Measurements from ENCODE around the gene CYP1A1. TPM values are rescaled to one million over a fixed set of nuclear protein-coding genes. Genes with fewer than 3 reads are reported as not detected.
A peak's percentile ranks its signal among the peaks of the same experiment; 100 is the strongest.

Gene CYP1A1
- total and polyA plus RNA-seq, 9 of the 15 experiments (the other 6 are each of a cell fraction or from before 2014, with no cell fraction given), result 0.04 to 0.13 (median 0.05) TPM; not detected in 5

- no peaks in the 10 kb centered on the region; the same call in 1 of the 2 replicates for H4K20me1 ChIP-seq (replicated peaks; ENCODE audit: control insufficient read depth, insufficient read depth, low read length)
- 7% methylated on average over 14 of the region's 14 CpGs for WGBS (ENCODE audit: insufficient coverage, low coverage, missing lambda C conversion rate)
- no peaks in the 10 kb centered on the region for H3K36me3 ChIP-seq (ENCODE audit: control insufficient read depth, insufficient read depth, low read length)
- no peaks in the 10 kb centered on the region for H3K79me2 ChIP-seq (ENCODE audit: control insufficient read depth, insufficient read depth, low read length)
- FAIRE-seq (no peak), DNase-seq (ENCODE audit: extremely low read depth in 1 of 4, low spot score in 3 of 4) (no peak), ATAC-seq (no peak)
- no peaks in the 10 kb centered on the region for H3K9me1 ChIP-seq (ENCODE audit: control insufficient read depth, insufficient read depth, low read length)
- in situ Hi-C loops (cut with MboI), result loop anchor here (5.0 kb wide), 2 partner anchors 130 to 390 kb away; no protein-coding TSS in a partner anchor
- ChIA-PET POLR2A (interaction anchor here (0.8 to 2.2 kb wide), 5 partner anchors 8 to 132 kb away, joined by 3 to 7 read pairs (median 4); no protein-coding TSS in a partner anchor), CTCF (ENCODE audit: low intra/inter-chr PET ratio) (interaction anchor here (0.6 to 6.1 kb wide), 3 partner anchors 78 to 394 kb away, joined by 4 to 51 read pairs (median 32); no protein-coding TSS in a partner anchor)
- H3K9ac ChIP-seq (ENCODE audit: insufficient read depth in 1 of 2, low read depth in 2 of 2, low read length in 2 of 2), result peak overlapping the region in 1 of 2 experiments; percentile 17; a peak in 2 of 4 replicates
- no peak overlapping the region for H3K4me3 ChIP-seq
- no peaks in the 10 kb centered on the region for H3K9me3 ChIP-seq (replicated peaks; ENCODE audit: control insufficient read depth, insufficient read depth, low read depth, low read length)
- TF ChIP-seq SP1 (CRISPR knock-in tag; IDR thresholded peaks at IDR 0.05), result no peak
- 0 out of 2 replicates have a peak, but pooled peaks have one; percentile 11 for TF ChIP-seq BCOR (IDR thresholded peaks at IDR 0.05)
- TF ChIP-seq RBM25 (IDR thresholded peaks at IDR 0.05; ENCODE audit: low read depth, low read length, severe bottlenecking), result peak; percentile 72
- peaks cover 9 to 41% of the 10 kb centered on the region in 2 experiments; a peak in 3 of 5 replicates for H3K27me3 ChIP-seq (ENCODE audit: control insufficient read depth in 2 of 2, insufficient read depth in 2 of 2, low read length in 2 of 2)
- no peak overlapping the region for H3K27ac ChIP-seq (ENCODE audit: extremely low read depth, low read depth, low read length)
- no peak overlapping the region for H3K4me2 ChIP-seq (ENCODE audit: insufficient read depth, low read length)
- intact Hi-C loops (cut with micrococcal nuclease), result loop anchor here (2.0 kb wide), 1 partner anchor 393 kb away; no protein-coding TSS in a partner anchor
- no peak overlapping the region for H2AFZ ChIP-seq (ENCODE audit: low read depth, low read length)
- H3K4me1 ChIP-seq (replicated peaks in 1 of 2; ENCODE audit: control insufficient read depth in 2 of 2, insufficient read depth in 2 of 2, low read length in 2 of 2), result peaks cover 0 to 18% of the 10 kb centered on the region in 2 experiments; a peak in 1 of 5 replicates
- BruUV-seq (replicated peaks), result no TSS peak
These were observed 42.1 kb upstream of the CYP1A1 start for GRCh38 chr15:74767167-74768098.
